K562 (cell line): ENCODE results near the gene PEAR1. TPM values are rescaled to one million over a fixed set of nuclear protein-coding genes. Genes with fewer than 3 reads are reported as not detected.
A peak's percentile ranks its signal among the peaks of the same experiment; 100 is the strongest.

Experiments used
- ATAC-seq: fragments of 200-7000 bp; cut with Tn5 transposase; 3 replicates; pipeline ENCODE4 v1.9.1; 2020; ENCODE audit warnings: moderate library complexity
- BruUV-seq: library from RNA; stranded (reverse); fragments of 400-500 nt; replicated peaks from 2 replicates; lab custom pipeline; 2021; lab: Mats Ljungman, UMichigan
- CTCF ChIA-PET: fragments of 300-600 bp; formaldehyde crosslinking; extraction: SDS; loops from one replicate; lab custom pipeline; 2021; ENCODE audit warnings: low intra/inter-chr PET ratio; lab: Yijun Ruan, JAX
- POLR2A ChIA-PET: fragments of 300-600, 350-650 bp; sonication (Branson Sonifier 250); formaldehyde crosslinking; extraction: SDS; loops from one replicate; lab custom pipeline; 2021; ENCODE audit warnings: antibody characterized with exemption, inconsistent platforms; lab: Yijun Ruan, JAX
- DNase-seq, 4 experiments: peaks; one replicate each; pipeline versions ENCODE4 v3.0.0 to v3.0.0-alpha.2; 2011 to 2018; ENCODE audit warnings: low spot score in 3 of 4, mixed read lengths in 3 of 4; ENCODE audit errors: extremely low read depth in 1 of 4
- FAIRE-seq: peaks from 2 replicates; lab custom pipeline; 2011; peaks lifted over from hg19 to GRCh38; lab: Jason Lieb, UNC
- H2AFZ ChIP-seq: 2 replicates; pipeline ENCODE4 v1.6.0; 2011; ENCODE audit warnings: low read depth, low read length, control low read depth, inconsistent platforms
- H3K27ac ChIP-seq: fragments of 200-600 bp; 3 replicates; pipeline ENCODE4 v1.8.0; 2011; ENCODE audit warnings: low read depth, mild to moderate bottlenecking, control low read depth, inconsistent platforms, low read length, moderate library complexity, mixed read lengths; ENCODE audit errors: extremely low read depth
- H3K27me3 ChIP-seq, 2 experiments: fragments of 300-600 bp in 1 of 2; 2 replicates in 1 of 2; 3 replicates in 1 of 2; pipeline versions ENCODE4 v1.6.0 to v1.8.0; 2011; ENCODE audit warnings: inconsistent platforms in 2 of 2, low read length in 2 of 2, mild to moderate bottlenecking in 1 of 2, mixed read lengths in 1 of 2, moderate library complexity in 1 of 2; ENCODE audit not compliant: control insufficient read depth in 2 of 2, insufficient read depth in 2 of 2
- H3K36me3 ChIP-seq: fragments of 300-600 bp; 3 replicates; pipeline ENCODE4 v1.8.0; 2011; ENCODE audit warnings: mild to moderate bottlenecking, low read length, inconsistent platforms; ENCODE audit not compliant: control insufficient read depth, insufficient read depth
- H3K4me1 ChIP-seq, 2 experiments: fragments of 200-600 bp in 1 of 2; replicated peaks in 1 of 2; 2 replicates in 1 of 2; 3 replicates in 1 of 2; pipeline versions ENCODE4 v1.5.1 to v1.8.0; 2011; ENCODE audit warnings: inconsistent platforms in 2 of 2, low read length in 2 of 2, mild to moderate bottlenecking in 1 of 2, mixed read lengths in 1 of 2, moderate library complexity in 1 of 2; ENCODE audit not compliant: control insufficient read depth in 2 of 2, insufficient read depth in 2 of 2
- H3K4me2 ChIP-seq: 2 replicates; pipeline ENCODE4 v1.6.1; 2011; ENCODE audit warnings: low read length, control low read depth, inconsistent platforms, mixed read lengths; ENCODE audit not compliant: insufficient read depth
- H3K4me3 ChIP-seq: fragments of 200-600 bp; sonication (generic), shearing (Covaris generic); 2 replicates; pipeline ENCODE4 v1.5.1; 2016; ENCODE audit warnings: control low read depth, inconsistent platforms
- H3K79me2 ChIP-seq: fragments of 200-600 bp; 3 replicates; pipeline ENCODE4 v1.8.0; 2011; ENCODE audit warnings: low read length, inconsistent platforms; ENCODE audit not compliant: control insufficient read depth, insufficient read depth
- H3K9ac ChIP-seq, 2 experiments: 2 replicates each; pipeline versions ENCODE4 v1.6.0 to v1.6.1; 2011; ENCODE audit warnings: low read depth in 2 of 2, low read length in 2 of 2, control low read depth in 1 of 2, inconsistent platforms in 1 of 2, mild to moderate bottlenecking in 1 of 2, mixed read lengths in 1 of 2; ENCODE audit not compliant: insufficient read depth in 1 of 2
- H3K9me1 ChIP-seq: one replicate; pipeline ENCODE4 v1.6.0; 2011; ENCODE audit warnings: inconsistent platforms, mild to moderate bottlenecking, low read length, moderate library complexity; ENCODE audit not compliant: control insufficient read depth, insufficient read depth
- H3K9me3 ChIP-seq: replicated peaks from 2 replicates; pipeline ENCODE4 v1.5.1; 2011; ENCODE audit warnings: low read depth, low read length, inconsistent platforms; ENCODE audit not compliant: control insufficient read depth, insufficient read depth
- H4K20me1 ChIP-seq: replicated peaks from 2 replicates; pipeline ENCODE4 v1.6.1; 2011; ENCODE audit warnings: low read length, inconsistent platforms, mixed read lengths; ENCODE audit not compliant: control insufficient read depth, insufficient read depth
- ARNT ChIP-seq, 2 experiments: fragments of 450-650 bp; IDR thresholded peaks; 2 replicates each; pipeline ENCODE4 v1.6.1; 2016; ENCODE audit warnings: mild to moderate bottlenecking in 1 of 2
- GATAD2A ChIP-seq: fragments of 450-650 bp; IDR thresholded peaks from 2 replicates; pipeline ENCODE4 v1.6.1; 2017
- PHF21A ChIP-seq: fragments of 450-650 bp; IDR thresholded peaks from 2 replicates; pipeline ENCODE4 v1.6.1; 2017; ENCODE audit warnings: low read depth, borderline replicate concordance
- TCF7 ChIP-seq: sonication (generic); IDR thresholded peaks from 2 replicates; pipeline ENCODE4 v1.6.1; 2016; ENCODE audit warnings: antibody characterized with exemption, borderline replicate concordance
- TFAP4 ChIP-seq: sonication (generic); formaldehyde crosslinking; IDR thresholded peaks from 2 replicates; pipeline ENCODE4 v1.8.0; 2022; ENCODE audit warnings: missing genetic modification reagents, mild to moderate bottlenecking, moderate library complexity, borderline replicate concordance
- ZNF511 ChIP-seq: sonication (generic); formaldehyde crosslinking; IDR thresholded peaks from 2 replicates; pipeline ENCODE4 v1.8.0; 2022; ENCODE audit warnings: mild to moderate bottlenecking, missing genetic modification reagents
- WGBS: fragments of 100-300 bp; shearing (Covaris generic); methylation state at CpG from one replicate; pipeline ENCODE4 v1.1.6; 2016; ENCODE audit warnings: low coverage, mixed read lengths; ENCODE audit not compliant: insufficient coverage; ENCODE audit errors: missing lambda C conversion rate; 5-methylcytosine and 5-hydroxymethylcytosine counted together
- in situ Hi-C: fragments of 300-500 bp; cut with MboI; formaldehyde crosslinking; loops from 4 replicates; pipeline ENCODE4 v1.15.0; 2018; ENCODE audit warnings: inconsistent platforms, mixed read lengths
- intact Hi-C: fragments of 100-400 bp; cut with micrococcal nuclease; formaldehyde crosslinking; loops from 2 replicates; pipeline ENCODE4 v1.14.2; 2022
- polyA plus RNA-seq, 8 experiments: library from polyadenylated mRNA; depleted of rRNA in 4 of 8; stranded (reverse) in 5 of 8; unstranded in 3 of 8; fragments of >200 nt; fragmentation: Nextera tagmentation in 2 of 8; fragmentation: Illumina TruSeq in 1 of 8; extraction: Ambion mirVana in 2 of 8; extraction: Trizol in 1 of 8; gene quantifications; 2 replicates each; pipeline versions ENCODE4 v1.2.1 to v1.2.3, GENCODE V29; 2011 to 2014; ENCODE audit warnings: inconsistent platforms in 1 of 8, missing spikeins in 1 of 8
- total RNA-seq, 7 experiments: library from RNA; depleted of rRNA in 6 of 7; stranded (reverse); fragments of >200 nt in 6 of 7; fragmentation: Illumina TruSeq in 2 of 7; extraction: Trizol in 2 of 7; gene quantifications; 2 replicates each; pipeline versions ENCODE4 v1.2.1 to v1.2.3, GENCODE V29; 2011 to 2021; ENCODE audit warnings: low replicate concordance in 1 of 7

PEAR1 gene
- total and polyA plus RNA-seq, 9 of the 15 experiments (the other 6 are each of a cell fraction or from before 2014, with no cell fraction given): 0.87 to 13.9 (median 6.1) TPM

- CTCF ChIA-PET: no interaction called here
- BruUV-seq: no TSS peak
- H3K4me1 ChIP-seq: peaks cover 15 to 60% of the 10 kb centered on the region in 2 experiments
These were observed 12.1 kb downstream of the PEAR1 start for GRCh38 chr1:156905651-156906050.

More at GRCh38 chr1:156905651-156906050, 12.1 kb downstream of the PEAR1 start:
- no peak for DNase-seq
- intact Hi-C loops: no loop called here
- 22% methylated on average over 4 of the region's 4 CpGs for WGBS
- no peak overlapping the region for H3K4me3 ChIP-seq
- H2AFZ ChIP-seq: no peak overlapping the region
- no peak overlapping the region for H3K9ac ChIP-seq
- no peaks in the 10 kb centered on the region for H3K9me3 ChIP-seq
- FAIRE-seq: peak; percentile 54
- no peaks in the 10 kb centered on the region for H4K20me1 ChIP-seq
- no peaks in the 10 kb centered on the region for H3K79me2 ChIP-seq
- peaks cover 4% of the 10 kb centered on the region for H3K9me1 ChIP-seq
- POLR2A ChIA-PET: interaction anchor here (0.6 kb wide), 1 partner anchor 281 kb away, joined by 3 read pairs; no protein-coding TSS in a partner anchor
- H3K36me3 ChIP-seq: no peaks in the 10 kb centered on the region
- in situ Hi-C loops: no loop called here
- TF ChIP-seq TFAP4 (no peak), ARNT (IDR thresholded peaks at IDR 0.05) (no peak), TCF7 (no peak), PHF21A (no peak), GATAD2A (no peak), ZNF511 (CRISPR knock-in tag) (no peak)
- no peaks in the 10 kb centered on the region for H3K27me3 ChIP-seq
- ATAC-seq: no peak
- no peak overlapping the region for H3K4me2 ChIP-seq
- no peak overlapping the region for H3K27ac ChIP-seq
